ENCODE results near the gene PRDM12.

PRDM12 gene
- 0 to 0.07 (median 0) reads per million in 18 experiments for total RNA-seq

- no peak for DNase-seq
These were observed at the start of gene PRDM12 for GRCh38 chr9:130664251-130665028. Gene PRDM12 (plus strand): TSS chr9:130664594. CDS start chr9:130664654, 60 bp downstream.

DNA sequence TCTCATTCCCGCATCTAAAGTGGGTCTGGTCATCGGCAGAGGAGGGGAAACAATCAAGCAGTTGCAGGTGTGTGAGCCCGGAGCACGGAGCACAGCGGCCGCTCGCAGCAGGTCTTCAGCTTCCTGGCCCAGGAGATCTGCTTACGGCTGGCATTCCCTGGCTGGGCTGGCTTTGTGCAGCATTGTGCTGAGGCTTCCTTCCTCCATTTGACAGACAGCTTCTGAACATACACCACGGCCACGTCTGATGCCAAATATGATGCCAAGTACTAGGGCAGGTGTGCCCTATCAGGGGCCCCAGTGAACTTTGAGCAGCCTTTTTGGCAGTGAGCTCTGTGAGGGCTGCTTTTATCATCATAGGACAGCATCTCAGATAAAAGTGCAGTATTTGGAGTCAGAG, 47.9 kb upstream of the PRDM12 start:
- DNase-seq = no peak

DNA sequence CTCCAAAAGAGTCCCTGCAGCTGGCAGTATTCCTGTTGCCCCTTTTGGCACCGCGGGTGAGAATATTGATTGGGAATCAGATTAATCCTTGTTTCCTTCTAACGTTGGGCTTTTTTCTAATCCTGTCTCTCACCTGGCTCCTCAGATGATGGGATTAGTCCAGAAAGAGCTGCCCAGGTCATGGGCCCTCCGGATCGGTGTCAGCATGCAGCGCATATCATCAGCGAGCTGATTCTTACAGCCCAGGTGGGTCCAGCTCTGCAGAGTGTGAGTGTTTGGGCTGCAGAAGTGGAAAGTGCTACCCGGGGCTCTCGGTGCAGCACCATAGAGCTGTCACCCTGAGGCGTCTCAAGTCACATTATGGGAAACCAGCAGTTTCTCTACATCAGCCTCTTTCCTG, 40.9 kb upstream of the PRDM12 start:
- DNase-seq = no peak

DNA sequence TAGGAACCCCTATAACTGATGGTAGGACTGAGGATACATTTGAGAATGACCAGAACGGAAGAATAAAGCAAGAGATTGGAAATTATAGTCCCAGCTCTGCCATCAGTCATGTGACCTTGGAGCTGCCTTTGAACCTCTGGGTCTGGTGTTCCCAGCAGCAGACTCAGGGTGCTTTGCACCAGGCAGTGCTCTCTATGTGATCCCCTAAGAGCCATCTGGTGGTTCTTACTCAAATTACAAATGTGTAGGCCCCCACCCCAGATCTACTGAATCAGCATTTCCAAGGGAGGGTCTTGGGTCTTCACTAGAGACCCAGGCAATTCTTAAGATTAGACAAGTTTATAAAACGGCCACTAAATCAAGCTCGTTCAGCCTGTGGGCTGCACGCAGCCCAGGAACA, 40.2 kb upstream of the PRDM12 start:
- DNase-seq = no peak

- DNase-seq = no peak
These were observed 38.0 kb upstream of the PRDM12 start for GRCh38 chr9:130626249-130626996.

DNA sequence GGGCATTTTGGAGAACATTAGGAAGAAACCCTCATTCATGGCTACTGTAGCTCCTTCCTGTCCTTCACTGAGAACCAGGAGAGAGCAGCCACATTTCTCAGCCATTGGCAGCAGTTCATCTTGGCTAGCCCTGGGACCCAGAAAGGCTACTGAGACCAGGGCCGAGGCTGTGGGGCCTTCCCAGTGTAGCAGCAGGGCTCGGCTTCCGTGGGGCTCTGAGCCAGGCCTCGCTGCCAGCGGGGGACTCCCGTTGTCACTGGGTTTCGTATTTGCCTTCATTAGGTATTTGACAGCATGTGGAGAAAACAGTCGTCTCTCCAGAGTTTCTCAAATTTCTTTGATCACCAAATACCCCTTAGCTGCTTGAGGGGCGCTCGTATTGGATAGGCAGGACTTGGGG, 37.3 kb upstream of the PRDM12 start:
- DNase-seq = no peak

DNA sequence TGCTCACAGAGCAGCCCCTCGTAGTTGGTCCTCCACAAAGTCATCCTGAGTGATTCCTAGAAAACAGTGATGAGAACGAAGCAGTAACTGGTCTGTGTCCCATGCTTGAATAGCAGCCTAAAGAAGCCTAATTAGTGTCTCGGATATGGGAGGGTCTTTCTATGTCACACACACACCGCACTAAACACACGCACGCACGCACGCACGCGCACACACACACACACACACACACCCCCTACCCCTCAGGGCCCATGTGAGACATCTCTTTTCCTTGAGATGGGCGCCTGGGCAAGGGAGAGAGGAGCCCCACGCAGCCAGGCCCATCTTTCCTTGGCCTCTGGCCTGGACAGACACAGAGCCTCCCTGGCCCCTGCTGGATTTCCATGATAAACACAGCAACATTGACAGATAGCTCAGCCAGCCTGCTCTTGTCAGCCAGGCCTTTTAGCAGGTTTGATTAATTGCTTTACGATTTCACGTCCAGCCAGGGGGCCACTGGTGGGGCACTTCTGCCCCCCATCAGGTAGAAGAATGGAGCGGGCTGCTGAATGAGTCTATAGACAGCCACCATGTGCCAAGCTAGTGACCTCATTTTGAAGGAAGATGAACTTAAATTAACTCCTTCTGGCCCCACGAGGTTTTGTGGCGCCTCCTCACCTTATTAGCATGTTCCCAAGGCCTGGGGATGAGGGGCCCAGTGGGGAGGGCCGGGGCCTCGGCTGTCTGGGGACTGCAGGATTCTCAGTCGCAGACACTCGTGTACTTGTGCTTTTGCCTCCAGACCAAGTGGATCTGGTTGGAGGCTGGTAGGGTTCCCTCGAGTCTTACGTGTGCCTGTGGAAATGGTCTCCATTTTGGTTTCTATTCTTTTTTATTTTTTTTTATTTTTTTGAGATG, 36.2 kb upstream of the PRDM12 start:
- no peak for DNase-seq

DNA sequence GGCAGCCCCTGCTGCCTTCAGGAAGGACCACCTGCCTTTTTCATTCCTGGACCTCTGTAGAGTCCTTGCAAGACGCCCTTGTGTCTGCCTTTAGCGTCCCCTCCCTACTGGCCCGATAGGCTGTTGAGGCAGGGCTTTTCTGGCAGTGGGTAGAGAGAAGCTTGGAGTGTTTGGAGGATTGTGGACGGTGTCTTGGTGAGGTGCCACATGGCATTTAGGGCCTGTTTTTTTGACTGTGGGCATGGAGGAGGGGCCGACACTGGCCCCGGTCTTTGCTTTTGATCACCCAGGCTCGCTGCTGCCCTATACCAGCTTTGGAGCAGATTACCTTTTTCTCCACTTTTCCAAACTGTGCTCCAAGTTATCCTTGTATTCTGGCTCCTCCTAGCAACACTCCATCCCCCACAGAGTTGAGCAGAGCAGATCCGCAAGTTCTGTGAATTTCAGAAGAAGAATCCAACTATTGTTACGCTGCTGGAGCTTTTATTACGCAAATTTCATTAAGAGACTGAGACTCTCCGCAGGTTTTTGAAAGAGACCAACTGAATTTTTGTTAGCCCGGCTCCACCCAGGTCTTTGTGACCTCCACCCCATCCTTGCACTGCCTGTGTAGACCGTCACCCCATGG, 34.8 kb upstream of the PRDM12 start:
- DNase-seq = no peak

DNA sequence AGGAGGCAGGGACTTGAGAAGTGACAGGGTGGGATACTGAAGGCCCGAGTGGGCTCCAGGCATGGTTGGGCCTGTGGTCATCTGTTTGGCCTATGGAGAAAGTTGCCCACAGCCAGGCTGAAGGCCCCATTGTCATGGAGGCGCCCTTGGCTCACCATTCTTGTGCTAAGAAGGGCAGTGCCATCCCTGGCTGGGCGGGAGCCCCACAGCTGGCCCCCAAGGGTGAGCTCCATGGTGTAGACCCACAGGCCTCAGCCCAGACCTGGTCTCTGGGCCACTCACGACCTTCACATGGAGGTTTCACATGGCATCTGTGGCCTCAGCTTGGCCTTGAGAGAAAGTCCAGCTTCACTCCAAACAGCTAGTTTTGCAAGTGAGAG, 34.3 kb upstream of the PRDM12 start:
- no peak for DNase-seq

DNA sequence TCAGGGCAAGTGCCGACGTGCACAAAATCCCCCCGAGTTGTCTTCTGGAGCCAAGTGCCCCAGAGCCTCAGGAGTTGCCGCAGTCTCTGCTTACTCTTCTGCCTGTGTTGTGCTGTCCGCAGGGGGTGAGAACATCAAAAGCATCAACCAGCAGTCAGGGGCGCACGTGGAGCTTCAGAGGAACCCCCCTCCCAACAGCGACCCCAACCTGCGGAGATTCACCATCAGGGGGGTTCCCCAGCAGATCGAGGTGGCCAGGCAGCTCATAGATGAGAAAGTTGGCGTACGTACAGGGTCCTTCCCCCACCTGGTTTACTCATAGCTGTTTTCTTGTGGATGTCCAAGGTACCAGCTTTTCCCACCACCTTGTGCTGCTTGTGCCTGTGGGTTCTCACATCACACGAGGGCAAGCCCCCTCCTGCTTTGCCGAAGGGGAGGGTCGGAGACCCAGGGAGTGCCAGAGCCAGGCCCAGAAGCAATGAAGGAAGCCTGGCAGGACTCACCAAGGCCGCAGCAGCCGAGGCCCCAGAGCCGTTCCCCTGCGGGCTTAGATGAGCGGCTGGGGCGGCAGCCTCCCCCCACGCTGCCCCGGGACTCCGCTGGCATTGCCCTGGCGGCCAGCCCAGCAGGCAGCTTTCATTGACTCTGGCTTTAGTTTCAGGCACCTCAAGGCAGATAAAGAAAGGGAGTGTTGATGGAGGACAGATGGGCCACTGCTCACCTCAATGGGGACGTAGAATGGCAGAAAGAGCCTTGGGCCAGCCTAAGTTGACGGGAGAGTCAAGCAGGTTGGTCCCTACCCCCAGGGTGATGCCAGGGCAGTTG, 33.7 kb upstream of the PRDM12 start:
- no peak for DNase-seq

- DNase-seq = no peak
These were observed 32.9 kb upstream of the PRDM12 start for GRCh38 chr9:130631331-130632080.

DNA sequence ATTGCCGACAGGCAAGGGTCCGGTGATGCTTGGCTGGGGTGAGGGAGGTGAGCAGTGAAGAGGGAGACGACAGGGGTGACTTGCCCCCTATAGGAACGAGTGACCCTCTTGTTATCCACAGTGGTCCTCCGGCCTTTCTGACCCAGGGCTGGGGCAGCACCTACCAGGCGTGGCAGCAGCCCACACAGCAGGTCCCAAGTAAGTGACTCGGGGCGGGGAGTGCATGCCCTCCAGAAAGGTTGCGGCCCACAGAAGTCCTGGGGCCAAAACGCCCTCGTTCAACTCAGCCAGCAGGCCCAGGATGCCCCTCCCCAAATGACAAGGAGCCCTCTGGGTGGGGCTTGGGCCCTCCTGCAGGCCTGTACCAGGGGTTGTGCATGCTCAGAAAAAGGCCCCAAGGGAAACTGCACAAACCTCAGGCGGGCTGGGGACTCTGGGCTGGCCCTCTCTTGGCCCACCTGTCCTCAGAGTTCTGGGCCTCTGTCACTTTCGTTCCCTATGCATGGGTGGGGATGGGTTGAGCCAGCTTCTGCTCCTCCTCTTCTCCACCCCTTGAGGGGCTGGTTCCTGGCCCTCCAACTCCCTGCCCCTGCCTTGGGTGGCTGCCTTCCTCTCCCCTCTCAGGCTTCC, 32.2 kb upstream of the PRDM12 start:
- DNase-seq = no peak

- no peak for DNase-seq
These were observed 31.6 kb upstream of the PRDM12 start for GRCh38 chr9:130632841-130633240.

DNA sequence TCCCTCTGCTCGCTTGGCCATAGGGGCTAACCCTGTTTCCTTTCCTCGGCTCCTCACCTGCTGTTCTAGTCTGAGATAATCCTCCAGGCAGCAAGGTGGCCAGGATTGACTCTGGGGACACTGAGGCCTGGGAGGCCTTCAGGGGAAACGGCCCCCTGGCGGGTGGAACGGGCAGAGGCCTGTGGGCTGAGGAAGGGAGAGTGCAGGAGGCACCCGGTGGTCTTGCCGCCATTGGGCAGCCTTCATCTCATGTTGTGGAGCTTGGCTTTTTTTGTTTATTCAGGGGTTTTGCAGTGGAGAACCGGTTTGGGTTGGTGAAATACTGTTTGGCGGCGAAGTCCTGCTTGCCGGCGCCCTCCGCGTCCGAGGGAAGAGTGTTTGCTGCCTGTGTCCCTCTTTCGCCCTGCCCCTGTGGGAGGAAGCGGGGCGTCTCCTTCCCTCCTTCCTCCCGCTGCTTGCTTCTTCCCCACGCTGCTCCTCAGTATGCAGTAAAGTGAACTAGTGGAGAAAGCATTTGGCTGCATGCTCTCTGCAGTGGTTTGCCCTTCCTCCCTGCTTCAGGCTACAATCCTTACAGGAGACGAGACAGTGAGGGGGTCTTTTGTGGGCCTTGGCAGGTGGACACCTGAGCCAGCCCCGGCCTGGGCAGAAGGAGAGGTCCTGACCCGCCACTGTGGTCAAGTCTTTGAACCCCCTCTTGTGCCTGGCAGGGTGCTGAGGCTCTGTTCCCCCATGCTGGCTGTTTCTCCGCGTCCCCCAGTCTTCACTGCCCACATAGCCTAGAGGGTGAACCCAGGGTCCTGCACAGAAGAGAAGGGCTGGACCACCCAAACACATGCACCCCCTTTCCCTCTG, 30.8 kb upstream of the PRDM12 start:
- no peak for DNase-seq

- no peak for DNase-seq
These were observed 30.1 kb upstream of the PRDM12 start for GRCh38 chr9:130634191-130634768.

- no peak for DNase-seq
These were observed 29.6 kb upstream of the PRDM12 start for GRCh38 chr9:130634801-130635200.

DNA sequence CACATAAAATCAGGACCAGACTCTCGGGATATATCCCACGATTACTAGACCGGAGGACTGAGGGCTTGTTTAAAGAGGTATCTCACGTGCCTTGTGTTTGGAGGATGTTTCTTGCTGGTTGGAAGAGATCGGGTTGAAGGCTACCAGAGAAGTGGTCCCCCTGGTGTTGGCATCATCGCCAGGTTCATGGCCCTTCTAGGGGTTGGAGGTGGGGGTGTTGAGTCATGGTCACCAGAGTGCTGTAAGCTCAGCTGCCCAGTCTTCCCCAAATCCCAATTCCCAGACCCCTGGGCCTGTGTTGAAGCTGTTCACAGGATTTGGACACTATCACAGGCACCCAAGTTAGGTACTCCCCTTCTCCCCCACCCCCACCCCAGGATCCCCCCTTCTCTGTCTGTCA, 29.1 kb upstream of the PRDM12 start:
- no peak for DNase-seq

- no peak for DNase-seq
These were observed 28.4 kb upstream of the PRDM12 start for GRCh38 chr9:130635721-130636647.
